H9 (cell line): ENCODE results near the gene IL24. TPM values are rescaled to one million over a fixed set of nuclear protein-coding genes. Genes with fewer than 3 reads are reported as not detected.

ENCODE experiments used
- DNase-seq: peaks from one replicate; pipeline ENCODE4 v3.0.0-alpha.2; 2017
- H2AFZ ChIP-seq: one replicate; pipeline ENCODE4 v1.6.1; 2013; ENCODE audit warnings: mild to moderate bottlenecking, low read length, control low read depth, moderate library complexity
- H2AK5ac ChIP-seq: 2 replicates; pipeline ENCODE4 v1.6.1; 2013; ENCODE audit warnings: low read length, control low read depth, mixed read lengths; ENCODE audit not compliant: insufficient read length
- H2BK120ac ChIP-seq: one replicate; pipeline ENCODE4 v1.6.1; 2013; ENCODE audit warnings: low read depth, mild to moderate bottlenecking, low read length, control low read depth, inconsistent platforms; ENCODE audit not compliant: poor library complexity, severe bottlenecking
- H2BK12ac ChIP-seq: 2 replicates; pipeline ENCODE4 v1.6.1; 2013; ENCODE audit warnings: low read length, control low read depth, mixed read lengths, low read depth; ENCODE audit not compliant: insufficient read length
- H2BK15ac ChIP-seq: 2 replicates; pipeline ENCODE4 v1.6.1; 2013; ENCODE audit warnings: low read depth, low read length, control low read depth
- H2BK20ac ChIP-seq: one replicate; pipeline ENCODE4 v1.6.1; 2013; ENCODE audit warnings: low read depth, mild to moderate bottlenecking, low read length, control low read depth, inconsistent platforms; ENCODE audit not compliant: poor library complexity, severe bottlenecking
- H2BK5ac ChIP-seq: 2 replicates; pipeline ENCODE4 v1.6.1; 2013; ENCODE audit warnings: low read length, control low read depth, mixed read lengths; ENCODE audit not compliant: insufficient read length
- H3K14ac ChIP-seq: 2 replicates; pipeline ENCODE4 v1.6.1; 2013; ENCODE audit warnings: low read length, control low read depth; ENCODE audit not compliant: insufficient read depth
- H3K18ac ChIP-seq: 2 replicates; pipeline ENCODE4 v1.6.1; 2013; ENCODE audit warnings: low read depth, mild to moderate bottlenecking, mixed read lengths, low read length, control low read depth; ENCODE audit not compliant: insufficient read length
- H3K23ac ChIP-seq: 2 replicates; pipeline ENCODE4 v1.6.1; 2013; ENCODE audit warnings: low read length, control low read depth, mixed read lengths, low read depth; ENCODE audit not compliant: insufficient read length
- H3K23me2 ChIP-seq: 2 replicates; pipeline ENCODE4 v1.6.1; 2013; ENCODE audit warnings: low read depth, mild to moderate bottlenecking, mixed read lengths, low read length, control low read depth; ENCODE audit not compliant: insufficient read length, poor library complexity, severe bottlenecking
- H3K27ac ChIP-seq: 2 replicates; pipeline ENCODE4 v1.5.1; 2013; ENCODE audit warnings: low read length, control low read depth, mixed read lengths, low read depth; ENCODE audit not compliant: insufficient read length
- H3K27me3 ChIP-seq: 2 replicates; pipeline ENCODE4 v1.6.1; 2013; ENCODE audit warnings: low read length, control low read depth, inconsistent platforms; ENCODE audit not compliant: insufficient read depth
- H3K4ac ChIP-seq: 2 replicates; pipeline ENCODE4 v1.6.1; 2013; ENCODE audit warnings: low read depth, mild to moderate bottlenecking, control low read depth, inconsistent platforms, low read length, moderate library complexity
- H3K4me1 ChIP-seq: 2 replicates; pipeline ENCODE4 v1.6.1; 2013; ENCODE audit warnings: low read length, control low read depth, inconsistent platforms; ENCODE audit not compliant: insufficient read depth
- H3K4me2 ChIP-seq: 2 replicates; pipeline ENCODE4 v1.6.1; 2013; ENCODE audit warnings: low read length, control low read depth, mixed read lengths; ENCODE audit not compliant: insufficient read length, insufficient read depth
- H3K56ac ChIP-seq: 2 replicates; pipeline ENCODE4 v1.6.1; 2013; ENCODE audit warnings: low read depth, mild to moderate bottlenecking, mixed read lengths, low read length, control low read depth; ENCODE audit not compliant: insufficient read length
- H3K79me1 ChIP-seq: 2 replicates; pipeline ENCODE4 v1.6.1; 2013; ENCODE audit warnings: low read depth, mild to moderate bottlenecking, moderate library complexity, low read length, control low read depth, inconsistent platforms; ENCODE audit not compliant: insufficient read depth, poor library complexity, severe bottlenecking
- H3K79me2 ChIP-seq: 2 replicates; pipeline ENCODE4 v1.6.1; 2013; ENCODE audit warnings: low read length, control low read depth, inconsistent platforms; ENCODE audit not compliant: insufficient read depth
- H3K9ac ChIP-seq: 2 replicates; pipeline ENCODE4 v1.6.1; 2013; ENCODE audit warnings: low read length, control low read depth, mixed read lengths; ENCODE audit not compliant: insufficient read length; ENCODE audit errors: extremely low read depth
- H3K9me3 ChIP-seq: one replicate; pipeline ENCODE4 v1.6.1; 2013; ENCODE audit warnings: low read depth, low read length, inconsistent platforms; ENCODE audit not compliant: control insufficient read depth
- H3T11ph ChIP-seq: one replicate; pipeline ENCODE4 v1.6.1; 2013; ENCODE audit warnings: mild to moderate bottlenecking, low read length, control low read depth, inconsistent platforms
- H4K20me1 ChIP-seq: one replicate; pipeline ENCODE4 v1.6.1; 2013; ENCODE audit not compliant: control insufficient read depth, insufficient read length, insufficient read depth
- H4K5ac ChIP-seq: 2 replicates; pipeline ENCODE4 v1.6.1; 2013; ENCODE audit warnings: low read depth, mild to moderate bottlenecking, mixed read lengths, low read length, control low read depth; ENCODE audit not compliant: insufficient read length
- H4K8ac ChIP-seq: replicated peaks from 2 replicates; pipeline ENCODE4 v1.6.1; 2013; ENCODE audit warnings: low read length, control low read depth, mixed read lengths, low read depth; ENCODE audit not compliant: insufficient read length
- H4K91ac ChIP-seq: 2 replicates; pipeline ENCODE4 v1.6.1; 2013; ENCODE audit warnings: low read depth, mild to moderate bottlenecking, moderate library complexity, mixed read lengths, low read length, control low read depth; ENCODE audit not compliant: insufficient read length
- H3K27ac Mint-ChIP-seq, 3 experiments: 2 replicates in 2 of 3; 3 replicates in 1 of 3; pipeline ENCODE4 v1.8.0; 2020 to 2021; ENCODE audit warnings: mixed read lengths in 3 of 3, mild to moderate bottlenecking in 1 of 3, moderate library complexity in 1 of 3
- H3K27me3 Mint-ChIP-seq: 2 replicates; pipeline ENCODE4 v1.8.0; 2021; ENCODE audit warnings: low read depth, mild to moderate bottlenecking, moderate library complexity, mixed read lengths
- H3K36me3 Mint-ChIP-seq, 3 experiments: 2 replicates in 2 of 3; 3 replicates in 1 of 3; pipeline ENCODE4 v1.8.0; 2020 to 2021; ENCODE audit warnings: low read depth in 3 of 3, mixed read lengths in 3 of 3; ENCODE audit not compliant: insufficient read depth in 1 of 3
- H3K4me1 Mint-ChIP-seq, 2 experiments: 2 replicates each; pipeline ENCODE4 v1.8.0; 2020; ENCODE audit warnings: mixed read lengths in 2 of 2
- H3K4me3 Mint-ChIP-seq, 2 experiments: 2 replicates in 1 of 2; 3 replicates in 1 of 2; pipeline ENCODE4 v1.8.0; 2020 to 2021; ENCODE audit warnings: mild to moderate bottlenecking in 2 of 2, mixed read lengths in 2 of 2, moderate library complexity in 1 of 2
- H3K9me3 Mint-ChIP-seq, 2 experiments: 2 replicates in 1 of 2; 3 replicates in 1 of 2; pipeline ENCODE4 v1.8.0; 2020; ENCODE audit warnings: mild to moderate bottlenecking in 2 of 2, mixed read lengths in 2 of 2, moderate library complexity in 1 of 2
- WGBS: extraction: QIAGEN DNeasy Blood & Tissue Kit; methylation state at CpG from one replicate; pipeline ENCODE4 v1.1.7; 2013; ENCODE audit warnings: missing lambda C conversion rate, low lambda C conversion rate, mixed read lengths; ENCODE audit not compliant: insufficient read length; ENCODE audit errors: extremely low coverage; 5-methylcytosine and 5-hydroxymethylcytosine counted together
- total RNA-seq: library from RNA; stranded (reverse); gene quantifications from 2 replicates; pipeline ENCODE4 v1.2.1, GENCODE V29; 2021
- TF ChIP-seq, protein P1 (sequence below): fragments of 200-600 bp; sonication (generic); conservative IDR thresholded peaks from 3 replicates; pipeline ENCODE4 v1.8.0; 2021; ENCODE audit warnings: antibody characterized with exemption, mild to moderate bottlenecking

IL24 gene
- total RNA-seq, 1 experiment from 2014 or later: not detected

GRCh38 chr1:206952171-206952570 lies 54.9 kb downstream of the IL24 start:
- Histone ChIP-seq H3K9ac (no peak overlapping the region), H3K56ac (no peak overlapping the region), H3T11ph (no peak overlapping the region), H4K20me1 (no peaks in the 10 kb centered on the region), H3K23ac (no peak overlapping the region), H2BK15ac (no peak overlapping the region), H3K9me3 (no peaks in the 10 kb centered on the region), H3K4ac (no peak overlapping the region), H3K79me2 (no peaks in the 10 kb centered on the region), H3K14ac (no peak overlapping the region), H3K4me2 (no peak overlapping the region), H3K23me2 (no peaks in the 10 kb centered on the region), H2BK20ac (no peak overlapping the region), H2AK5ac (no peak overlapping the region), H3K18ac (no peak overlapping the region), H2BK5ac (no peak overlapping the region), H2AFZ (no peak overlapping the region), H3K27me3 (no peaks in the 10 kb centered on the region), H4K91ac (no peak overlapping the region), H3K79me1 (no peaks in the 10 kb centered on the region), H3K4me1 (no peaks in the 10 kb centered on the region), H2BK120ac (no peak overlapping the region), H2BK12ac (no peak overlapping the region), H3K27ac (no peak overlapping the region), H4K5ac (no peak overlapping the region), H4K8ac (no peak overlapping the region)
- H3K4me1 Mint-ChIP-seq: peaks cover 0 to 6% of the 10 kb centered on the region in 2 experiments; a peak in 2 of 4 replicates
- no peak overlapping the region; a peak in 1 of 7 replicates for H3K27ac Mint-ChIP-seq
- DNase-seq: no peak
- H3K36me3 Mint-ChIP-seq: no peaks in the 10 kb centered on the region; a peak in 1 of 7 replicates
- no peak overlapping the region for H3K4me3 Mint-ChIP-seq
- TF ChIP-seq, protein P1, sequence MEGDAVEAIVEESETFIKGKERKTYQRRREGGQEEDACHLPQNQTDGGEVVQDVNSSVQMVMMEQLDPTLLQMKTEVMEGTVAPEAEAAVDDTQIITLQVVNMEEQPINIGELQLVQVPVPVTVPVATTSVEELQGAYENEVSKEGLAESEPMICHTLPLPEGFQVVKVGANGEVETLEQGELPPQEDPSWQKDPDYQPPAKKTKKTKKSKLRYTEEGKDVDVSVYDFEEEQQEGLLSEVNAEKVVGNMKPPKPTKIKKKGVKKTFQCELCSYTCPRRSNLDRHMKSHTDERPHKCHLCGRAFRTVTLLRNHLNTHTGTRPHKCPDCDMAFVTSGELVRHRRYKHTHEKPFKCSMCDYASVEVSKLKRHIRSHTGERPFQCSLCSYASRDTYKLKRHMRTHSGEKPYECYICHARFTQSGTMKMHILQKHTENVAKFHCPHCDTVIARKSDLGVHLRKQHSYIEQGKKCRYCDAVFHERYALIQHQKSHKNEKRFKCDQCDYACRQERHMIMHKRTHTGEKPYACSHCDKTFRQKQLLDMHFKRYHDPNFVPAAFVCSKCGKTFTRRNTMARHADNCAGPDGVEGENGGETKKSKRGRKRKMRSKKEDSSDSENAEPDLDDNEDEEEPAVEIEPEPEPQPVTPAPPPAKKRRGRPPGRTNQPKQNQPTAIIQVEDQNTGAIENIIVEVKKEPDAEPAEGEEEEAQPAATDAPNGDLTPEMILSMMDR: no peak
- H3K9me3 Mint-ChIP-seq: no peaks in the 10 kb centered on the region
- no CpG with 5 or more reads among the region's 4 CpGs for WGBS
- H3K27me3 Mint-ChIP-seq: peaks cover 20% of the 10 kb centered on the region
